Neural crest cell (in vitro differentiated cells): ENCODE data around the gene NFS1. TPM values are rescaled to one million over a fixed set of nuclear protein-coding genes. Genes with fewer than 3 reads are reported as not detected.
"Not testable (repeated sequence)": the region's sequence is repeated elsewhere in the genome, so short reads cannot be mapped to it uniquely, and the experiment has no call there.

Source experiments
- DNase-seq: peaks from one replicate; pipeline ENCODE4 v3.0.0; 2021; ENCODE audit warnings: low read depth, mixed read lengths, low spot score
- H3K27ac Mint-ChIP-seq: one replicate; pipeline ENCODE4 v1.8.0; 2021; ENCODE audit warnings: mild to moderate bottlenecking, mixed read lengths; ENCODE audit not compliant: unreplicated experiment
- H3K27me3 Mint-ChIP-seq: 2 replicates; pipeline ENCODE4 v1.8.0; 2021; ENCODE audit warnings: low read depth, mild to moderate bottlenecking, mixed read lengths
- H3K36me3 Mint-ChIP-seq: 2 replicates; pipeline ENCODE4 v1.8.0; 2021; ENCODE audit warnings: low read depth, mild to moderate bottlenecking, mixed read lengths
- H3K4me1 Mint-ChIP-seq: 2 replicates; pipeline ENCODE4 v1.8.0; 2021; ENCODE audit warnings: mixed read lengths
- H3K4me3 Mint-ChIP-seq: one replicate; pipeline ENCODE4 v1.8.0; 2021; ENCODE audit warnings: mild to moderate bottlenecking, mixed read lengths
- H3K9me3 Mint-ChIP-seq: 2 replicates; pipeline ENCODE4 v1.8.0; 2021; ENCODE audit warnings: mixed read lengths
- total RNA-seq: library from RNA; stranded (reverse); gene quantifications from 2 replicates; pipeline ENCODE4 v1.2.1, GENCODE V29; 2021
- TF ChIP-seq, protein P1 (sequence below): fragments of 200-600 bp; sonication (generic); conservative IDR thresholded peaks from 2 replicates; pipeline ENCODE4 v1.5.0; 2021; ENCODE audit warnings: antibody characterized with exemption, mild to moderate bottlenecking

Gene NFS1
- total RNA-seq, 1 donor from 2014 or later: 21.3 TPM

DNA sequence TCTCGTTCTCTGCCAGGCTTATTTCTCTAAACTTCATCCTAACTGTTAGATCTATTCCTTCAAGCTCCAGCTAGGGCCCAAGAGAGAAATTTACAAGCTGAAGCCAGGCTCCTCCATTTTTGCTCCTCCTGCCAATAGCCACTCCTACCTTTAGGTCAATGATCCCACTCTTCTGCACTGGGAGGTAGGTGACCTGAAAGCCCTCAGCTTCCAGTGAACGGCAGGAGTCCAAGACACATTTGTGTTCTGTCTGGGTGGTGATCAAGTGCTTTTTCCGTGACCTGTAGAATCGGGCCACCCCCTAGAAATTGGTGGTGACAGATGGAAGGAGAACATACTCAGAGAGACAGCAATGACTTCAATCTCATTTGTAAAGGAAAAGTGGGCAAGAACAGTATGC lies 8.9 kb downstream of the NFS1 start:
- DNase-seq: no peak
- Mint-ChIP-seq H3K27me3 (no peaks in the 10 kb centered on the region), H3K9me3 (peaks cover 6% of the 10 kb centered on the region), H3K36me3 (peaks cover 17% of the 10 kb centered on the region), H3K27ac (no peak overlapping the region), H3K4me1 (no peaks in the 10 kb centered on the region), H3K4me3 (no peak overlapping the region)
- TF ChIP-seq, protein P1, sequence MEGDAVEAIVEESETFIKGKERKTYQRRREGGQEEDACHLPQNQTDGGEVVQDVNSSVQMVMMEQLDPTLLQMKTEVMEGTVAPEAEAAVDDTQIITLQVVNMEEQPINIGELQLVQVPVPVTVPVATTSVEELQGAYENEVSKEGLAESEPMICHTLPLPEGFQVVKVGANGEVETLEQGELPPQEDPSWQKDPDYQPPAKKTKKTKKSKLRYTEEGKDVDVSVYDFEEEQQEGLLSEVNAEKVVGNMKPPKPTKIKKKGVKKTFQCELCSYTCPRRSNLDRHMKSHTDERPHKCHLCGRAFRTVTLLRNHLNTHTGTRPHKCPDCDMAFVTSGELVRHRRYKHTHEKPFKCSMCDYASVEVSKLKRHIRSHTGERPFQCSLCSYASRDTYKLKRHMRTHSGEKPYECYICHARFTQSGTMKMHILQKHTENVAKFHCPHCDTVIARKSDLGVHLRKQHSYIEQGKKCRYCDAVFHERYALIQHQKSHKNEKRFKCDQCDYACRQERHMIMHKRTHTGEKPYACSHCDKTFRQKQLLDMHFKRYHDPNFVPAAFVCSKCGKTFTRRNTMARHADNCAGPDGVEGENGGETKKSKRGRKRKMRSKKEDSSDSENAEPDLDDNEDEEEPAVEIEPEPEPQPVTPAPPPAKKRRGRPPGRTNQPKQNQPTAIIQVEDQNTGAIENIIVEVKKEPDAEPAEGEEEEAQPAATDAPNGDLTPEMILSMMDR: no peak

DNA sequence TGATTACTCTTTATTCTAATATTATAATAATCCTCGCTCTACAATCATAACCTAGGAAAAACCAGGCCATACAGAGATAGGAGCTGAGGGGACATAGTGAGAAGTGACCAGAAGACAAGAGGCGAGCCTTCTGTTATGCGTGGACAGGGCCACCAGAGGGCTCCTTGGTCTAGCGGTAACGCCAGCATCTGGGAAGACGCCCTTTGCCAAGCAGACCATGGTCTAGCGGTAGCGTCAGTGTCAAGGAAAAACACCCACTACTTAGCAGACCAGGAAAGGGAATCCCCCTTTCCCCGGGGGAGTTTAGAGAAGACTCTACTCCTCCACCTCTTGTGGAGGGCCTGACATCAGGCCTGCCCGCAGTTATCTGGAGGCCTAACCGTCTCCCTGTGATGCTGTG lies 12.3 kb downstream of the NFS1 start:
- H3K4me1 Mint-ChIP-seq, H3K9me3 Mint-ChIP-seq, DNase-seq, H3K4me3 Mint-ChIP-seq, H3K27me3 Mint-ChIP-seq, H3K27ac Mint-ChIP-seq: not testable (repeated sequence)
- peaks cover 15% of the 10 kb centered on the region for H3K36me3 Mint-ChIP-seq
- TF ChIP-seq, protein P1: peak; percentile 32

DNA sequence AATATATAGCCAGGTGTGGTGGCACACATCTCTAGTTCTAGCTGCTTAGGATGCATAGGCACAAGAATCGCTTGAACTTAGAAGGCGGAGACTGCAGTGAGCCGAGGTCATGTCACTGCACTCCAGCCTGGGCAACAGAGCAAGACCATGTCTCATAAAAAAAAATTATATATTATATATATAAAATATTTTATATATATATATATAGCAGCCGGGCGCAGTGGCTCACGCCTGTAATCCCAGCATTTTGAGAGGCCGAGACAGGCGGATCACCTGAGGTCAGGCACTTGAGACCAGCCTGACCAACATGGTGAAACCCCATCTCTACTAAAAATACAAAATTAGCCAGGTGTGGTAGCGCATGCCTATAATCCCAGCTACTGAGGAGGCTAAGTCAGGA lies 13.8 kb downstream of the NFS1 start:
- H3K27me3 Mint-ChIP-seq, H3K27ac Mint-ChIP-seq, H3K9me3 Mint-ChIP-seq, H3K4me1 Mint-ChIP-seq, DNase-seq, H3K4me3 Mint-ChIP-seq: not testable (repeated sequence)
- H3K36me3 Mint-ChIP-seq: peaks cover 16% of the 10 kb centered on the region

DNA sequence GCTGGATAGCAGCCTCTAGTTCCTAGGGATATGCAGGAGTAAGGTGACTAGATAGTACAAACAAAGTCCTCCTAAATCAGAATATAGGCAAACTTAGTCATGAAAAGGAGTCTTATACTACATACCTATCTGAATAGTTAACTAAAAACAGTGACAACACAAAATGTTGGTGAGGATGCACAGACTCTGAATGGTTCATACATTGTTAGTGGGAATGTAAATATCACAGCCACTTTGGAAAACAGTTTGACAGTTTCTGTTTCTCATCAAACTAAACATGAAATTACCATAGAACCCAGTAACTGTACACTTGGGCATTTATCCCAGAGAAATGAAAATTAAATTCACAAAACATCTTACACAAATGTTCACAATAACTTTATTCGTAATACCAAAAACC lies 17.2 kb downstream of the NFS1 start:
- H3K9me3 Mint-ChIP-seq: no peaks in the 10 kb centered on the region
- H3K27ac Mint-ChIP-seq: no peak overlapping the region
- H3K4me1 Mint-ChIP-seq: peaks cover 3% of the 10 kb centered on the region
- H3K4me3 Mint-ChIP-seq: no peak overlapping the region
- H3K36me3 Mint-ChIP-seq: peaks cover 5% of the 10 kb centered on the region
- DNase-seq: no peak
- H3K27me3 Mint-ChIP-seq: no peaks in the 10 kb centered on the region
- TF ChIP-seq, protein P1: no peak

DNA sequence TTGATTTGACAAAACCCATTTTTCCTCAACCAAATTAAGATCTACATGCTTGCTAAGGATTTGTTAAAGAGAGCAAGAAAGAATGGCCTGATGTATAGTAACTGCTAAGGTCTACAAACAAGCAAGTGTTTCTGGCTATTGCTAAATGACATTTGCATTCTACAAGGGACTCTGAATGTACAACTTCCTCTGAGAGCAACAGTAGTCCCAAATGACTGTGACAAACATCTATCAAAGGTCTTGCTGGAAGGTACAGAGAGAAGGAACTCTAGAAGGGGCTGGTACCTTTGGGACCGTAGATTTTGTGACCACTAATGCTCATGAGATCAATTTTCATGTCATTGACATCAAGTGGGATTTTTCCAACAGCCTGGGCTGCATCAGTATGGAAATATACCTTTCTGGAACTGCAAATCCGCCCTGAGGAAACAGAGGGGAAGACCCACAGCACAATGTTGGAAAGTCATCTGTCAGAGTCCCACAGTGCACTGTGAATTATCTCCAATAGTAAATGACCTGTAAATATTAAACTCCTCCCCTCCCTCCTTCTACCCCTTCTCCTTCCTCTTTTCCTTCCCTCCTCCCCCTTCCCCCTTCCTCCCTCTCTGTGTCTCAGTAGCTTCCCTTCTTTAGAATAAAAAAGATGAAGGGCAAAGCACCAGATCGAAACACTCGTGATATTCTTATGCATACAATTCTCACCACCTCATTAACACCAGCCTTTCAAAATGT lies 18.5 kb downstream of the NFS1 start:
- Mint-ChIP-seq H3K9me3 (no peaks in the 10 kb centered on the region), H3K4me3 (no peak overlapping the region), H3K27ac (no peak overlapping the region), H3K27me3 (no peaks in the 10 kb centered on the region), H3K36me3 (peaks cover 2% of the 10 kb centered on the region), H3K4me1 (peaks cover 3% of the 10 kb centered on the region)
- no peak for DNase-seq
- TF ChIP-seq, protein P1: no peak

DNA sequence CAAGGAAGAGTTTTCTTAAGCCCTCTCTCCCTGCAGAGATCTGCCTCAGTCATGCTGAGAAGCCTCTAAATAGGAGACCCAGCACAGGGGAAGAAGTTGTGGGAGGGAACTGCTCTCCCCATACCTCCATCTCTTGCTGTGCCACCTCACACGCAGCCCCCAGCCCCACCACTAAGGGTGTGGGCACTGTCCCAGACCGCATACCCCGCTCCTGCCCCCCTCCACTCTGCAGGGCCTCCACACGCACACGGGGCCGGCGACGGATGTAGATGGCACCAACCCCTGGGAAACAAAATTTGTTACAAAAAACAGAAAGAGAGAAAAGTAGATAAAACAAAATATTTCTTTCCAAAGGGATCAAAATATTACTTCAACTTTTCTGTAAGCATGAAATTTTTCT lies 24.2 kb downstream of the NFS1 start:
- Mint-ChIP-seq H3K27me3 (no peaks in the 10 kb centered on the region), H3K27ac (no peak overlapping the region), H3K36me3 (peaks cover 3% of the 10 kb centered on the region), H3K4me1 (no peaks in the 10 kb centered on the region), H3K9me3 (no peaks in the 10 kb centered on the region), H3K4me3 (no peak overlapping the region)
- no peak for DNase-seq
- TF ChIP-seq, protein P1: no peak
